ENCODE measurements around the gene DLGAP1.
"Not testable (repeated sequence)": the region's sequence is repeated elsewhere in the genome, so short reads cannot be mapped to it uniquely, and the experiment has no call there.

DLGAP1 gene

DNA sequence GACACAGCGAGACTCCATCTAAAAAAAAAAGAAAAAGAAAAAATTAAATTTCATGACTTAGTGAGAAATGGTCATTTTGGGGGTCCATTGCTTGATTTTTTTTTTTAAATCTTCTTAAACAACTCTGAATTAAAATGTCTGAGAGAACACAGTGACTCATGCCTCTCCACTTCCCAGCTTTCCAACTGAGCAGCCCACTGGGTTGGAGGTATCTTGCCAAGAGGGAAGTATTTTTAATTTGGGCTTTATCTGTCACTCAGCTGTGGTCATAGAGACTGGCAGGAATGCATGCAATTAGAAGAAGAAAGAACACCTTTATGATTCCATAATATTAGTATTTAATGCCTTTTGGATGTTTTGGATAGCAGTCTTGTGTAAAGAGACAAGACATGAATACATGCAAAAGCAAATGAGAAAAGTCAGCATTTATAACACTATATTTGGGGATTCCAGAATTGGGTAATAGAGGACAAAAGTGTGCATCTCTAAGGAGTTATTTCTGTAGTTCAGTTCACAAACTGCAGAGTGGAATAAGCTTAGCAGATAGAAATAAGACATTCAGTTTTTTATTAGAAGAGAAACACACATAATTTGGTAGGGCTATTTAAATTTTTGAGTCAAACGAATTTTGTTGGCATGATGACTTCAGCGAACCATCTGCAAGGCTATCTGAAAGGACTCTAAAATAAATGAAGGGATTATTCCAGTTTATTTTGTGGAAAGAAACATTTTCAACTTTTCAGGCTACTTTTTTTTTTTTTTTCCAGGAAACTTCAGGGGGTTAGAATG, 750.4 kb downstream of the DLGAP1 start:
- peak; percentile 22 for DNase-seq

DNA sequence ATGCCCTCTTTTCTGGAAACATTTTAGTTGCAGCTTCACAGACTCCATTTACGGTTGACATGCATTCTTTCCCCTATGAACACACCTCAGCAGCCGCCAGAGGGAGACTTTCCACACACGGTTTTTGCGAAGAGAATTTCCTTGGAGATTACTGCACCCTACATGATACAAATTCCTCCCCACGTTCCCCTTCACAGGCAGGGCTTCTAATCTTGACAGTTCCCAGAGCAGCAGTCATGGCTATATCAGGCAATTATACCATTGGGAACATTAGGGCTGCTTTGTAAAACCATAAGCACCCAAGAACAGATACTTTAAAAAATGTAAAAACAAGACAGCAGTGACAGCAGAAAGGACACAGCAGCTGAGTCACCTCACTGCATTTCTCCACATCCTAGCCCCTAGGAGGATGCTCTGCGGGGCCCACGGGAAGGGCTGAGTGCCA, 751.4 kb downstream of the DLGAP1 start:
- DNase-seq: peak; percentile 28

DNA sequence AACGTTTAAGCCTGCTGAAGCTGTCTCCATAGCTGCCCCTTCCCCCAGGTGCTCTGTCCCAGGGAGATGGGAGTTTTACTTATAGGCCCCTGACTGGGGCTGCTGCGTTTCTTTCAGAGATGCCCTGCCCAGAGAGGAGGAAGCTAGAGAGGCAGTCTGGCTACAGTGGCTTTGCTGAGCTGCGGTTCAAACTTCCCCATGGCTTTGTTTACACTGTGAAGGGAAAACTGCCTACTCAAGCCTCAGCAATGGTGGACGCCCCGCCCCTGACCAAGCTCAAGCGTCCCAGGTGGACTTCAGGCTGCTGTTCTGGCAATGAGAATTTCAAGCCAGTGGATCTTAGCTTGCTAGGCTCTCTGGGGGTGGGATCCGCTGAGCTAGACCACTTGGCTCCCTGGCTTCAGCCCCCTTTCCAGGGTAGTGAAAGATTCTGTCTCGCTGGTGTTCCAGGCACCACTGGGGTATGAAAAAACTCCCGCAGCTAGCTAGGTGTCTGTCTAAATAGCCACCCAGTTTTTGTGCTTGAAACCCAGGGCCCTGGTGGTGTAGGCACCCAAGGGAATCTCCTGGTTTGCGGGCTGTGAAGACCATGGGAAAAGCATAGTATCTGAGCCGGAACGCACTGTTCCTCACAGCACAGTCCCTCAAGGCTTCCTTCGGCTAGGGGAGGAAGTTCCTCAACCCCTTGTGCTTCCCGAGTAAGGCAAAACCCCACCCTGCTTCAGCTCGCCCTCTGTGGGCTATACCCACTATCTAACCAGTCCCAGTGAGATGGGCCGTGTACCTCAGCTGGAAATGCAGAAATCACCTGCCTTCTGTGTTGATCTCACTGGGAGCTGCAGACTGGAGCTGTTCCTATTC, 755.2 kb downstream of the DLGAP1 start:
- DNase-seq: not testable (repeated sequence)

DNA sequence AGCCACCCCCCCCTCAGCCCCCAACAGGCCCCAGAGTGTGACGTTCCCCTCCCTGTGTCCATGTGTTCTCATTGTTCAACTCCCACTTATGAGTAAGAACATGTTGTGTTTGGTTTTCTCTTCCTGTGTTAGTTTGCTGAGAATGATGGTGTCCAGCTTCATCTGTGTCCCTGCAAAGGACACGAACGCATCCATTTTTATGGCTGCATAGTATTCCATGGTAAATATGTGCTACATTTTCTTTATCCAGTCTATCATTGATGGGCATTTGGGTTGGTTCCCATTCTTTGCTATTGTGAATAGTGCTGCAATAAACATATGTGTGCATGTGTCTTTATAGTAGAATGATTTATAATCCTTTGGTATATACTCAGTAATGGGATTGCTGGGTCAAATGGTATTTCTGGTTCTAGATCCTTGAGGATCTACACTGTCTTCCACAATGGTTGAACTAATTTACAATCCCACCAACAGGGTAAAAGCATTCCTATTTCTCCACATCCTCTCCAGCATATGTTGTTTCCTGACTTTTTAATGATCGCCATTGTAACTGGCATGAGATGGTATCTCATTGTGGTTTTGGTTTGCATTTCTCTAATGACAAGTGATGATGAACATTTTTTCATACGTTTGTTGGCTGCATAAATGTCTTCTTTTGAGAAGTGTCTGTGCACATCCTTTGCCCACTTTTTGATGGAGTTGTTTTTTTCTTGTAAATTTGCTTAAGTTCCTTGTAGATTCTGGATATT, 760.9 kb downstream of the DLGAP1 start:
- not testable (repeated sequence) for DNase-seq

DNA sequence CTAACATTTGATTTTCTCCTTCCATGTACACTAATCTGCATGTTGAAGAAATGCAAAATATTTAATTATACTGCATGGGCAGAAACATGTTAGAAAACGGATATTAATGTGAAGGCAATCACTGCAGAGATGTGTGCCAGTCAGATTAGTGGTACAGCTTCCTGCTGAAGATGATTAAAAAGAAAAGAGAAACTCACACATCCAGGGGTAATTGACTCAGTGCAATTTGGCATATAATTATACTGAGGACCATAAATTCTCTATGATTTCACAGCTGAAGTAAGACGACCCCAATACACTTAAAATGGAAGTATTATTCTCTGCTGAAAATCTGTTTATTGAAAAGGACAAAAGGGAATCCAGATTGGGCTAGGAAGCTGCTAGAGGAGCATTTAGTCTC, 761.7 kb downstream of the DLGAP1 start:
- no peak for DNase-seq

DNA sequence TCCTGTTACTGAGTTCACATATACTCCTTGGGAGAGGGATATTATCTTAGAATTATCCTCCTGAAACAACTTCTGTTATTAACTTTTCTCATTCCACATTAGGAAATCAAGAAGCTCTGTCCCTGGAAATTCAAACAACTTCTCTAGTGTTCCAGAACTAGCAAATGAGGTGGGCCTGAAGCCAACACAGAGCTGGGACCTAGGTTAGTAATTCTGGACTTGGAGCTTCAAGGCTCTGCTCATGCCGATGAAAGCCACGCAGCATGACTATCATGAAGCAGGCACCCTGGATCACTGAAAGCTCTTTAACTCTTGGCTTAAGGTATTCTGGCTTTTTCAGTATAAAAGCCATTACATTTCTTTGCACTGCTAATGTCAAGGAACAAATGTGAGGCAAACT, 762.4 kb downstream of the DLGAP1 start:
- DNase-seq: no peak

GRCh38 chr18:3692113-3692621, 762.9 kb downstream of the DLGAP1 start:
- DNase-seq: peak; percentile 69

DNA sequence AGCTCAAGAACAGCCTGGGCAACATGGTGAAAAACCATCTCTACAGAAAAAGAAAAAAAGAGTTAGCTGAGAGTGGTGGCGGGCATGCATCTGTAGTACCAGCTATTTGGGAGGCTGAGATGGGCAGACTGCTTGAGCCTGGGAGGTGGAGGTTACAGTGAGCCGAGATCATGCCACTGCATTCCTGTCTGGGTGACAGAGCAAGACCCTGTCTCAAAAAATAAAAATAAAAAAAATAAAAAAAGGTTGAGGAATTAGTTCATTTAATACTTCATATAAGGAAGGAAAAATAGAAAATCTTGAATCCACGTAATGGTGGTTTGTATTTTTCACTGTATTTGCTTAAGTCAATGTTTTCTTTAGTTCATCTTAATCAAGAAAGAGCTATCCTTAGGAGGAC, 763.4 kb downstream of the DLGAP1 start:
- DNase-seq: no peak

DNA sequence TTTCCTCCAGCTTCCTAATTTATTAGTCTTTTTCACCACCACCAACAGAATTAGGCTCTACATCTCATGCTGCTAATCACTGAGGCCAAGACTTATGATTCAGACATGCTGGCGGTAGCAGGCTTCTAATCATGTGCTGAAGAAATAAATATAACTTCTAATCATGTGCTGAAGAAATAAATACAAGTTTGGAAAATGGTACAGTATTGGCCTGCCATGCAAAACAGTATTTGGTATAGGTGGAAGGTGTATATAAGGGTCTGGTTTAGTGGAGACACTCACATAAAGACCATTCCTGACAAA, 764.4 kb downstream of the DLGAP1 start:
- DNase-seq: no peak

- DNase-seq: no peak
Observed at GRCh38 chr18:3689986-3690763, 764.9 kb downstream of the DLGAP1 start.

DNA sequence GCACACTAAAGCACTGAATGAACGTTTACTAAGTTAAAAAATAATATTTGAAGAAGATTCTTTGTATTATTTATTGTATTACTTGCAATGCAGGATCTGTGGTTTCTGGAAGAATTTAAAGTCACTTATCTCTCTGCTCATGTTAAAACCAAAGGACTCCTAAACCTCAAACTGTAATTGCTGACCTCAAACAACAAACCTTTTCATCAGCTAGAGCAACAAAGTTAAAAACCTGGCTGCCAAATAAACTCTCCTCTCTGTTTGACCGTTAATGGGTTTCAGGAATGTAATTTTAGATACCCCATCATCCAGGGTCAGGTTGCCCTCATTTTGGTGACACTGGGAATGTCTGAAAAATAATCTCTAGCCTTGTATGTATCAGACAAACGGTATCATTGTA, 766.0 kb downstream of the DLGAP1 start:
- DNase-seq: no peak

DNA sequence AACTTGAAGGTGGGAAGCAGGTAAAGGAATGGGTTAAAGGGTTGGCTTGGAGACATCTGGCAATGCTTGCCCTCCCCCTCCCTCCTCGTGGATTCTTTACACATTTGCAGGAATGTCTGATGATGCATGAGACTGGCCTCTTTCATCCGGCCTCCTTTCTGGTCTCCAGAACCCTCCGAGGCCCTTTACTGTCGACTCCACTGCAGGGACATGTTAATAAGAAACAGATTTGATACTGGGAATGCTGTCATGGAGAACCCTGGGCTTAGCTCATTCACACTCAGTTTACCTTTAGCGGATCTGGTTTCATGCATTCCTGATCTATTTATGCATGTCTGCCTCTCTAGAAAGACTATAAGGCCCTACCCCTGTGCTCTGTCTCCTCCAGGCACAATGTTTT, 766.4 kb downstream of the DLGAP1 start:
- no peak for DNase-seq

DNA sequence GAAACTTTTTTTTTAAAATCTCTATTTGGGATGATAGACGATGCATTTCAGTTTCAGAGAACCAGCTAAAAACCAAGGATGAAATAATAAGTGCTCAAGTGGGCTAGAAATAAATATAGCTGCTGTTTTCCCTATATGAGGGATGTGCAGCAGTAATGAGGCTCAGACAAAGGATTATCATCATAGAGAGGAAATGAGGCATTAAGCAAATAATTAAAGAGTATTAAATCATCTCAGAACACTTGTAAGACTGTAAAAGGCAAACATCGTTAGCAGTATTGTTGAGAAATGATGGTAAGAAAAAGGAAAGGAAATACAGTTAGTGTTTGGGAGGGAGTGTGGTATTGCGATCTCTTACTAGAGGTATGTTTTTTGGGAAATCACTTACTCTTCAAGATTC, 771.6 kb downstream of the DLGAP1 start:
- DNase-seq: no peak

GRCh38 chr18:3682061-3682460, 773.0 kb downstream of the DLGAP1 start:
- no peak for DNase-seq

GRCh38 chr18:3679241-3679640, 775.9 kb downstream of the DLGAP1 start:
- DNase-seq: no peak

DNA sequence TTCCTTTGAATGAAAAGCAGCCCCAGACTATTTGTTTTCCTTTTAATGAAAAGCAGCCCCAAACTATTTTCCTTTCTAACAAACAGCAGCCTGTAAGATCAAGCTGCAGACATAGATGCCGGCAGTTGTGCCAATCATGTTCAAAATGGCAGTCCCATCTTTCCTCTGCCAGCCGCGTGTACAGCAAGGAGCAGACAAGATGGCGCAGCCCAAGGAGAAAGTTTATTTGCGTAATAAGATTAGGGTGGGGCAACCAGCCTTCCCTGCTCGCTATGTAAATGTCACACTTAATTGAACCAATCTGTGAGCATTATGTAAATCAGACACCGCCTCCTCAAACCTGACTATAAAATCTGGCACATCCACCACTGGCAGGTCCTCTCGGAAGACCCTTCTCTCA, 779.1 kb downstream of the DLGAP1 start:
- no peak for DNase-seq

DNA sequence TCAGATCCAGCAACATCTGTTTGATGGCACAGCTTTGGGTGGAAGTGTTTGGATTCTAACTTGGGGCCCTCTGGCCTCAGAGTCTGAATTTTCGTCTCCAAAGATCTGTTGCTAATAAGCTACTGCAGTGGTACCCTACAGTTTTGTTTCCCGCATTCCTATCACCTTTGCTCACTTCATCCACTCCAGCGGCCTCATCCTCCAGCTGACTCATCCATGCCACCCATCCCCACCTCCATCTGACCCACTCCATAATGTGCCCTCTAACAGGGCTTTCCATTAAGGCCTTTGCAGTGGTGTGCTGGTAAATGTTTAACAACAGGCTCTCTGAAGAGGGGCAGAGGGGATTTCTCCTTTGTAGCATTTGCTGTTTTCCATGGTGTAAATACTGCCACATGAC, 779.7 kb downstream of the DLGAP1 start:
- no peak for DNase-seq

DNA sequence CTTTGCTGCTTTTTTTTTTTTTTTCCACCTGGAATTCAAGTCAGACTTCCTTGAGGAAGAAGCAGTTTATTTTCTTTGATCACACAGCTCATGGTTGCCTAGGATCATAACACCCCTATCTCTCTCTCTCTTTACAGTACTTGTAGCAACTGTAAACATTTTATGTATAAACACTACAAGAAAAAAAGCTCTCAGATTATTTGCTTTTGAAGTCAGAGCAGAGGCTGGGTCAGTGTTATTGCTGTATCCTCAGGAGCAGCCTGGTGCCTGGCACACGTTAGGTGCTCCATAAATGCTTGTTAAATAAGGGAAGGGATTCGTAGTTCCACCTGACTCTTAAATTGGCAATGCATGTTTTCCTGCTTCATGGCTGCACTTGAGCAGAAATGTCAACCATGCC, 783.9 kb downstream of the DLGAP1 start:
- peak; percentile 50 for DNase-seq

DNA sequence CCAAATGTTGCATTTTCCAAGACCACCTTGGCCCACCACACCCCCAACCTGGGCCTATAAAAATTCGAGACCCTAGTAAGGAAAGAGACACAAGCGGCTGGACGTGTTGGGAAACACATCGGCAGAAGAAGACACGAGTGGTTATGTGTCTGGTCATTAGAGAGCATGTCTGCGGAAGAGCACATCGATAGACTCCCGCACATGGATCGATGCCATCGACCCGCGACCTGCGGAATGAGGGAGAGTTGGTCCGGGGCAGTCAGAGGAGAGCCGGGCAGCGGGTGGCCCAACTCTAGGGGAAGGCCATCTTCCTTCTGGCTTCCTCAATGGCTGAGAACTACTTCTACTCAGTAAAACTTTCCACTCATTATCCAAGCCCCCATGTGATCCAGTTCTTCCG, 785.7 kb downstream of the DLGAP1 start:
- DNase-seq: no peak

- DNase-seq: peak; percentile 77
Observed at GRCh38 chr18:3667255-3668137, 787.6 kb downstream of the DLGAP1 start.

GRCh38 chr18:3666526-3667254, 788.4 kb downstream of the DLGAP1 start:
- DNase-seq: no peak
